ENCODE data around the gene MED8. TPM values are rescaled to one million over a fixed set of nuclear protein-coding genes. Genes with fewer than 3 reads are reported as not detected.

The MED8 gene
- total and polyA plus RNA-seq, 2 of the 13 experiments (the other 11 are each of a cell fraction or from before 2014, with no cell fraction given), result 16.9 to 77.4 TPM

- 94% methylated on average over 3 of the region's 3 CpGs for WGBS (ENCODE audit: low lambda C conversion rate)
- no peaks in the 10 kb centered on the region for H3K27me3 ChIP-seq (ENCODE audit: control insufficient read depth in 1 of 2, insufficient read depth in 2 of 2, low read length in 2 of 2)
- H3K79me2 ChIP-seq (ENCODE audit: insufficient read depth, low read length), result no peaks in the 10 kb centered on the region
- in situ Hi-C loops (cut with HindIII; ENCODE audit: extremely low pct_ligation_motif_present, low pct_unique_long_range_greater_than_20kb) (loop anchor here (5.0 to 25.0 kb wide), 2 partner anchors 183 to 498 kb away; no protein-coding TSS in a partner anchor), intact Hi-C loops (cut with micrococcal nuclease; ENCODE audit: unreplicated experiment) (no loop called here)
- H3K36me3 ChIP-seq (replicated peaks in 1 of 2; ENCODE audit: control insufficient read depth in 1 of 2, insufficient read depth in 2 of 2, low read length in 2 of 2), result peaks cover 4 to 12% of the 10 kb centered on the region in 2 experiments; a peak in 2 of 5 replicates
- peaks cover 10% of the 10 kb centered on the region for H3K4me1 ChIP-seq (ENCODE audit: insufficient read depth, low read length)
- no peaks in the 10 kb centered on the region for H4K20me1 ChIP-seq (ENCODE audit: insufficient read depth, low read length)
- no peak for DNase-seq (ENCODE audit: low spot score)
- H2AFZ ChIP-seq (ENCODE audit: low read length), result no peak overlapping the region
- no peak overlapping the region for H3K4me3 ChIP-seq (replicated peaks in 1 of 3; ENCODE audit: insufficient read depth in 1 of 3, low read depth in 2 of 3, low read length in 3 of 3)
- no peak for FAIRE-seq
- H3K27ac ChIP-seq (ENCODE audit: extremely low read length, insufficient read depth, low read length), result no peak overlapping the region
- POLR2A ChIA-PET, result no interaction called here
- H3K4me2 ChIP-seq (ENCODE audit: low read depth, low read length), result no peak overlapping the region
- TF ChIP-seq TAF15 (IDR thresholded peaks at IDR 0.05; ENCODE audit: low read depth, low read length, poor library complexity, severe bottlenecking) (no peak), SNAI1 (CRISPR knock-in tag; IDR thresholded peaks at IDR 0.05; ENCODE audit: borderline replicate concordance) (no peak), ZNF407 (CRISPR knock-in tag; IDR thresholded peaks at IDR 0.05; ENCODE audit: not compliant biosample characterization) (no peak)
- CTCF ChIA-PET (ENCODE audit: low intra/inter-chr PET ratio, low total read pairs), result no interaction called here
- no TSS peak for BruUV-seq (replicated peaks)
- no peaks in the 10 kb centered on the region for H3K9me3 ChIP-seq (ENCODE audit: low read length)
- ATAC-seq, result no peak
- H3K9ac ChIP-seq (ENCODE audit: insufficient read depth, low read depth, low read length), result no peak overlapping the region
Measured at GRCh38 chr1:43410571-43410970, 21.0 kb upstream of the MED8 start.

Measured in HepG2 (cell line).